GM18505 (cell line): ENCODE results near the gene SPTBN4.

ENCODE experiments used
- ATAC-seq: cut with Tn5 transposase; IDR thresholded peaks from one replicate; pipeline ENCODE4 v1.9.1; 2021; ENCODE audit not compliant: unreplicated experiment
- POLR2A ChIP-seq: IDR thresholded peaks from 4 replicates; pipeline ENCODE4 v1.6.1; 2011; ENCODE audit warnings: borderline replicate concordance; ENCODE audit not compliant: insufficient read depth, insufficient read length; ENCODE audit errors: extremely low read depth

SPTBN4 gene

GRCh38 chr19:40466985-40467734 is at the start of gene SPTBN4:
SPTBN4 (plus strand) TSS chr19:40467001; CDS start chr19:40472622, 5,621 bp downstream.
- no peak for TF ChIP-seq POLR2A
- no peak for ATAC-seq

GRCh38 chr19:40417643-40417981 is 49.2 kb upstream of the SPTBN4 start:
- no peak for TF ChIP-seq POLR2A
- ATAC-seq, result no peak

GRCh38 chr19:40418040-40418439 is 48.8 kb upstream of the SPTBN4 start:
- no peak for TF ChIP-seq POLR2A

GRCh38 chr19:40419066-40419612 is 47.7 kb upstream of the SPTBN4 start:
- ATAC-seq, result no peak
- TF ChIP-seq POLR2A, result no peak

More at GRCh38 chr19:40418040-40418439, 48.8 kb upstream of the SPTBN4 start:
- no peak for ATAC-seq

- no peak for TF ChIP-seq POLR2A
- ATAC-seq, result no peak
Observed at GRCh38 chr19:40419780-40420179, 47.0 kb upstream of the SPTBN4 start.

- no peak for TF ChIP-seq POLR2A
- ATAC-seq, result no peak
Observed at GRCh38 chr19:40420451-40420765, 46.4 kb upstream of the SPTBN4 start.

- no peak for ATAC-seq
- peak; percentile 87 for TF ChIP-seq POLR2A
Observed at GRCh38 chr19:40420766-40421765, 45.7 kb upstream of the SPTBN4 start.

- no peak for TF ChIP-seq POLR2A
- no peak for ATAC-seq
Observed at GRCh38 chr19:40421993-40422747, 44.6 kb upstream of the SPTBN4 start.

GRCh38 chr19:40422748-40423566 is 43.8 kb upstream of the SPTBN4 start:
- no peak for TF ChIP-seq POLR2A
- ATAC-seq, result no peak

- TF ChIP-seq POLR2A, result no peak
- ATAC-seq, result no peak
Observed at GRCh38 chr19:40423938-40424337, 42.9 kb upstream of the SPTBN4 start.

GRCh38 chr19:40424637-40425449 is 42.0 kb upstream of the SPTBN4 start:
- ATAC-seq, result no peak
- no peak for TF ChIP-seq POLR2A
